ENCODE results near the gene NCKAP5.

Gene NCKAP5

GRCh38 chr2:132632000-132632649 is 936.1 kb downstream of the NCKAP5 start:
- in situ Hi-C loops (cut with MboI; ENCODE audit: low pct_unique_long_range_greater_than_20kb, low sequenced_read_pairs, unreplicated experiment): no loop called here
- no peak for DNase-seq (ENCODE audit: low spot score)

GRCh38 chr2:132627536-132627935 is 940.7 kb downstream of the NCKAP5 start:
- DNase-seq (ENCODE audit: low spot score): no peak
- TF ChIP-seq CTCF (IDR thresholded peaks at IDR 0.05; ENCODE audit: extremely low read depth, insufficient read depth, missing control alignments): no peak
- in situ Hi-C loops (cut with MboI; ENCODE audit: low pct_unique_long_range_greater_than_20kb, low sequenced_read_pairs, unreplicated experiment): no loop called here

More at GRCh38 chr2:132632000-132632649, 936.1 kb downstream of the NCKAP5 start:
- no peak for TF ChIP-seq CTCF (IDR thresholded peaks at IDR 0.05; ENCODE audit: extremely low read depth, insufficient read depth, missing control alignments)

GRCh38 chr2:132623096-132623839 is 945.0 kb downstream of the NCKAP5 start:
- no peak for DNase-seq (ENCODE audit: low spot score)
- in situ Hi-C loops (cut with MboI; ENCODE audit: low pct_unique_long_range_greater_than_20kb, low sequenced_read_pairs, unreplicated experiment): no loop called here
- no peak for TF ChIP-seq CTCF (IDR thresholded peaks at IDR 0.05; ENCODE audit: extremely low read depth, insufficient read depth, missing control alignments)
